Measurements from ENCODE around the gene ZNF407.

Gene ZNF407

DNA sequence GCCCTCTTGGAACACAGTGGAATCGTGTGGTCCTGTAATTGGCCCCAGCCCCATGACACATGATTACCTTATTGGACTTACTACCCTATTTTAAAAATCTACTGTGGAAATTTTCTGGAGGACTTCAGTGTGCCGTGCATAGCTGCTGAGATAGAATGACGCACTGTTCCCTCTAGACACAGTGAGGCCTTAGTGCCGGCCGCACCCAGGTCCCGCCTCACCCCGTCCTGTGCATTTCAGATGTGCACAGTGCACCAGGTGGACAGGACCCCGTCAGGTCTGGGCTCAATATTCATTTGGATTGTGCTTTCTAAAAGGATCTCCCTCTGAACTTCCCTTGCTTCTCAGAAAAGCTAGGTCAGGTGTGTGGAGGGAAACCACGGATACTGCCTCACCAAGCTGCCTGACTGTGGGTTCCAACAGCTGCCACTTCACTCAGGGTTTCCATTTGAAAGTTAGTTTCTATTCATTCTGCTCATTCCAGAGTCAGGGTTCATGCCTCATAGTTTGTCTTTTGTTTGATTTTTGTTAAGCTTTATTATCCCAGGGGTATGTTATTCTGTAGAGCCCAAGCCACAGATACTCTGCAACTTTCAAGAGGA is 455.5 kb downstream of the ZNF407 start:
- no peak for TF ChIP-seq RAD21 (IDR thresholded peaks at IDR 0.05; ENCODE audit: low read depth)
- TF ChIP-seq EP300 (IDR thresholded peaks at IDR 0.05; ENCODE audit: borderline replicate concordance), result no peak
- TF ChIP-seq, protein P1, sequence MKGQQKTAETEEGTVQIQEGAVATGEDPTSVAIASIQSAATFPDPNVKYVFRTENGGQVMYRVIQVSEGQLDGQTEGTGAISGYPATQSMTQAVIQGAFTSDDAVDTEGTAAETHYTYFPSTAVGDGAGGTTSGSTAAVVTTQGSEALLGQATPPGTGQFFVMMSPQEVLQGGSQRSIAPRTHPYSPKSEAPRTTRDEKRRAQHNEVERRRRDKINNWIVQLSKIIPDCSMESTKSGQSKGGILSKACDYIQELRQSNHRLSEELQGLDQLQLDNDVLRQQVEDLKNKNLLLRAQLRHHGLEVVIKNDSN (IDR thresholded peaks at IDR 0.05), result no peak
- TF ChIP-seq YY1 (IDR thresholded peaks at IDR 0.05; ENCODE audit: low read depth), result no peak
- no peak for TF ChIP-seq ZBTB7A (IDR thresholded peaks at IDR 0.05; ENCODE audit: low read depth)
- no peak for TF ChIP-seq CREB1 (IDR thresholded peaks at IDR 0.05; ENCODE audit: low read depth)
- TF ChIP-seq FOXM1 (IDR thresholded peaks at IDR 0.05; ENCODE audit: borderline replicate concordance, low read depth), result no peak
- no peak for TF ChIP-seq CEBPB (IDR thresholded peaks at IDR 0.05)

DNA sequence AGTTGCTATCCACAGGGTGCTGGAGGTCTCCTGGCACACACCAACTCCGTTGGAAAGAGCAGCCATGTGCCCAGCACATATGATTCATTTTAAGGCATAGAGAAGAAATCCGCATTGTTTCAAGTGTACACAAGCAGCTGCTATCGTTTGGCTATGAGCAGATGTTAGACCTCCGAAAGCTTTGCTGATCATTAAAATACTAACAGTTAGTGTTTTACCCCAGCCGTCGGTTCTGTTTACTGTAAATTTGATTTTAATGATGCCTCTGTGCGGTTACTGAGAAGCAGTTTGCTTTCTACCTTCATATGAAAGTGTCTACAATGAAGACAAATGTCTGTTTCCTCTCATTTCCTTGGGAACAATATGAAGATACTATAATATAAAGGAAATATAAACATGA is 456.4 kb downstream of the ZNF407 start:
- no peak for TF ChIP-seq TCF12 (IDR thresholded peaks at IDR 0.05; ENCODE audit: low read depth)
- no peak for TF ChIP-seq TAF1 (IDR thresholded peaks at IDR 0.05; ENCODE audit: low read depth)
- TF ChIP-seq EP300 (IDR thresholded peaks at IDR 0.05; ENCODE audit: borderline replicate concordance), result no peak
- TF ChIP-seq RAD21 (IDR thresholded peaks at IDR 0.05; ENCODE audit: low read depth), result no peak
- TF ChIP-seq CREB1 (IDR thresholded peaks at IDR 0.05; ENCODE audit: low read depth), result no peak
- TF ChIP-seq TEAD4 (IDR thresholded peaks at IDR 0.05), result no peak
- TF ChIP-seq YY1 (IDR thresholded peaks at IDR 0.05; ENCODE audit: low read depth), result no peak
- no peak for TF ChIP-seq CEBPB (IDR thresholded peaks at IDR 0.05)
- no peak for TF ChIP-seq ZBTB7A (IDR thresholded peaks at IDR 0.05; ENCODE audit: low read depth)
- TF ChIP-seq, protein P2, sequence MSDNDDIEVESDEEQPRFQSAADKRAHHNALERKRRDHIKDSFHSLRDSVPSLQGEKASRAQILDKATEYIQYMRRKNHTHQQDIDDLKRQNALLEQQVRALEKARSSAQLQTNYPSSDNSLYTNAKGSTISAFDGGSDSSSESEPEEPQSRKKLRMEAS (IDR thresholded peaks at IDR 0.05), result no peak
- TF ChIP-seq, protein P1 (IDR thresholded peaks at IDR 0.05), result no peak
- no peak for TF ChIP-seq EGR1 (IDR thresholded peaks at IDR 0.05)

- TF ChIP-seq TAF1 (IDR thresholded peaks at IDR 0.05; ENCODE audit: low read depth), result no peak
- no peak for TF ChIP-seq RAD21 (IDR thresholded peaks at IDR 0.05; ENCODE audit: low read depth)
- TF ChIP-seq YY1 (IDR thresholded peaks at IDR 0.05; ENCODE audit: low read depth), result no peak
- no peak for TF ChIP-seq FOXM1 (IDR thresholded peaks at IDR 0.05; ENCODE audit: borderline replicate concordance, low read depth)
Observed at GRCh38 chr18:75054611-75055010, 456.9 kb downstream of the ZNF407 start.

DNA sequence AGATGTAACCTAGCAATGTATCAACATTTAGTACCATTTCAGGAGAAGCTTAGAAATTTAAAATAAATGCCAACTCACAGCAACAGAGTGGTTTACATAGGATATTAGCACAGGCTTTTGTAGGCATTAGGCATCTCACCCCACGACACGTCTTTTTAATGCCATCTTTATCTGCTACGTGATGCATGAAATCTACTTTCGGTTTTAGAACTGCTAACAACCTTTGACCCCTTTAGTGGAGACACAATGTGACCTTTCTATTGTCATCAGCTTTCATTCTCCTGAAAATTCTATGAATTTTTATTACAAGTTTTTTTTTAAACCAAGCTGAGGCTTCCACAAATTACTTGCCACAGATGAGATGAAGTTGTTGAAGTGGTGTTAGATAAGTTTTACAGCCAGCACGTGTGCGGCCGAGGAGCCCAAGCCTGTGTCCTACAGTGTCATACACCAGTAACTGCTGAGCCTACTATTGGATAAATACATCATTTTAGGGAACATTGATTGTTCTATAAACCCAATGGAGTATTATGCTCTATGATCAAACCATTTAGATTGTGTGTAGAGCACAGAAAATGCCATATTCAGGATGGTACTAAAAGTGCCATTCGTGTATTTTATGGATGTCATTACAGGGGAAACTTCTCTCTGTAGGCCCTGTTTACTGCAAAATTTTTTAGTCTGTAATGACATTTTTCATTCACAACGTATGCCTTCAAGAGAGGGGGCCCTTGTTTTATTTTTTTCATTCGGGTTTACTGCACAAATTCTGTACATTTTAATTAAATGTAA is 459.7 kb downstream of the ZNF407 start:
- TF ChIP-seq, protein P3, sequence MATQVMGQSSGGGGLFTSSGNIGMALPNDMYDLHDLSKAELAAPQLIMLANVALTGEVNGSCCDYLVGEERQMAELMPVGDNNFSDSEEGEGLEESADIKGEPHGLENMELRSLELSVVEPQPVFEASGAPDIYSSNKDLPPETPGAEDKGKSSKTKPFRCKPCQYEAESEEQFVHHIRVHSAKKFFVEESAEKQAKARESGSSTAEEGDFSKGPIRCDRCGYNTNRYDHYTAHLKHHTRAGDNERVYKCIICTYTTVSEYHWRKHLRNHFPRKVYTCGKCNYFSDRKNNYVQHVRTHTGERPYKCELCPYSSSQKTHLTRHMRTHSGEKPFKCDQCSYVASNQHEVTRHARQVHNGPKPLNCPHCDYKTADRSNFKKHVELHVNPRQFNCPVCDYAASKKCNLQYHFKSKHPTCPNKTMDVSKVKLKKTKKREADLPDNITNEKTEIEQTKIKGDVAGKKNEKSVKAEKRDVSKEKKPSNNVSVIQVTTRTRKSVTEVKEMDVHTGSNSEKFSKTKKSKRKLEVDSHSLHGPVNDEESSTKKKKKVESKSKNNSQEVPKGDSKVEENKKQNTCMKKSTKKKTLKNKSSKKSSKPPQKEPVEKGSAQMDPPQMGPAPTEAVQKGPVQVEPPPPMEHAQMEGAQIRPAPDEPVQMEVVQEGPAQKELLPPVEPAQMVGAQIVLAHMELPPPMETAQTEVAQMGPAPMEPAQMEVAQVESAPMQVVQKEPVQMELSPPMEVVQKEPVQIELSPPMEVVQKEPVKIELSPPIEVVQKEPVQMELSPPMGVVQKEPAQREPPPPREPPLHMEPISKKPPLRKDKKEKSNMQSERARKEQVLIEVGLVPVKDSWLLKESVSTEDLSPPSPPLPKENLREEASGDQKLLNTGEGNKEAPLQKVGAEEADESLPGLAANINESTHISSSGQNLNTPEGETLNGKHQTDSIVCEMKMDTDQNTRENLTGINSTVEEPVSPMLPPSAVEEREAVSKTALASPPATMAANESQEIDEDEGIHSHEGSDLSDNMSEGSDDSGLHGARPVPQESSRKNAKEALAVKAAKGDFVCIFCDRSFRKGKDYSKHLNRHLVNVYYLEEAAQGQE (IDR thresholded peaks at IDR 0.05; ENCODE audit: low read depth), result no peak
- TF ChIP-seq EP300 (IDR thresholded peaks at IDR 0.05; ENCODE audit: borderline replicate concordance) (no peak), NFIC (IDR thresholded peaks at IDR 0.05) (no peak), RAD21 (IDR thresholded peaks at IDR 0.05; ENCODE audit: low read depth) (no peak), EGR1 (IDR thresholded peaks at IDR 0.05) (no peak), CEBPB (IDR thresholded peaks at IDR 0.05) (no peak), CREB1 (IDR thresholded peaks at IDR 0.05; ENCODE audit: low read depth) (no peak), TEAD4 (IDR thresholded peaks at IDR 0.05) (no peak), TCF12 (IDR thresholded peaks at IDR 0.05; ENCODE audit: low read depth) (no peak), TAF1 (IDR thresholded peaks at IDR 0.05; ENCODE audit: low read depth) (no peak), ZBTB7A (IDR thresholded peaks at IDR 0.05; ENCODE audit: low read depth) (no peak), FOXM1 (IDR thresholded peaks at IDR 0.05; ENCODE audit: borderline replicate concordance, low read depth) (no peak), YY1 (IDR thresholded peaks at IDR 0.05; ENCODE audit: low read depth) (no peak)
- TF ChIP-seq, protein P1 (IDR thresholded peaks at IDR 0.05), result no peak
- TF ChIP-seq, protein P2 (IDR thresholded peaks at IDR 0.05), result no peak

DNA sequence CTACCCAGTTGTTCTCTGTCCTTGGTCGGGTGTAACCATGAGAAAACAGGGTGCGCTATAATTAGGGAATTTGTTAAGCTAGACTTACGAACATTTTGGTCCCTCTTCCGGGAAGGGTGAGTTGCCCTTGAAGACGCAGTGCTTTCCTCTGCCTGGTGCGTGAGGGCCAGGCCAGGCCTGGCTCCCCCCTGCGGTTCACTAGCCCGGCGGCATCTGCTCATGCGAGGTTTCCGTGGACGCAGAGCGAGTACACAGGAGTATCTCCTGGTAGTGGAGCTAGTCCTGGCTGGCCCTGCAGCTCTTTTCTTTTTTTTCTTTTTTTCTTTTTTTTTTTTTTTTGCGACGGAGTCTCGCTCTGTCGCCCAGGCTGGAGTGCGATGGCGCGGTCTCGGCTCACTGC is 462.5 kb downstream of the ZNF407 start:
- TF ChIP-seq EP300 (IDR thresholded peaks at IDR 0.05; ENCODE audit: borderline replicate concordance), result no peak
- no peak for TF ChIP-seq ZBTB7A (IDR thresholded peaks at IDR 0.05; ENCODE audit: low read depth)
- TF ChIP-seq TCF12 (IDR thresholded peaks at IDR 0.05; ENCODE audit: low read depth), result no peak
- no peak for TF ChIP-seq TEAD4 (IDR thresholded peaks at IDR 0.05)
- no peak for TF ChIP-seq RAD21 (IDR thresholded peaks at IDR 0.05; ENCODE audit: low read depth)
- TF ChIP-seq, protein P3 (IDR thresholded peaks at IDR 0.05; ENCODE audit: low read depth), result no peak
- TF ChIP-seq, protein P1 (IDR thresholded peaks at IDR 0.05), result no peak
- no peak for TF ChIP-seq EGR1 (IDR thresholded peaks at IDR 0.05)
- TF ChIP-seq TAF1 (IDR thresholded peaks at IDR 0.05; ENCODE audit: low read depth), result no peak
- no peak for TF ChIP-seq YY1 (IDR thresholded peaks at IDR 0.05; ENCODE audit: low read depth)
- no peak for TF ChIP-seq CEBPB (IDR thresholded peaks at IDR 0.05)
- TF ChIP-seq, protein P2 (IDR thresholded peaks at IDR 0.05), result no peak
- TF ChIP-seq FOXM1 (IDR thresholded peaks at IDR 0.05; ENCODE audit: borderline replicate concordance, low read depth), result no peak
- TF ChIP-seq NFIC (IDR thresholded peaks at IDR 0.05), result no peak
- TF ChIP-seq CREB1 (IDR thresholded peaks at IDR 0.05; ENCODE audit: low read depth), result no peak

Measured in Ishikawa (cell line).